ENCODE results near the gene DHRS2. TPM values are rescaled to one million over a fixed set of nuclear protein-coding genes. Genes with fewer than 3 reads are reported as not detected.

The DHRS2 gene
- total RNA-seq, 4 donors from 2014 or later = 0.21 to 2.6 (median 1.3) TPM

GRCh38 chr14:23600322-23600707 is 35.8 kb upstream of the DHRS2 start:
- no peak for DNase-seq (ENCODE audit: low spot score in 2 of 2)
- no peaks in the 10 kb centered on the region for H3K27me3 ChIP-seq
- no peaks in the 10 kb centered on the region for H3K4me1 ChIP-seq
- 73% methylated on average over 2 of the region's 2 CpGs for WGBS
- no peak for TF ChIP-seq EP300 (IDR thresholded peaks at IDR 0.05)
- no peak for TF ChIP-seq POLR2A (IDR thresholded peaks at IDR 0.05)
- TF ChIP-seq POLR2AphosphoS5 (IDR thresholded peaks at IDR 0.05) = no peak
- no peak for TF ChIP-seq CTCF (IDR thresholded peaks at IDR 0.05)
- no peak overlapping the region for H3K27ac ChIP-seq
- H3K4me3 ChIP-seq = no peak overlapping the region
- H3K9me3 ChIP-seq = no peaks in the 10 kb centered on the region
- H3K36me3 ChIP-seq = no peaks in the 10 kb centered on the region

- TF ChIP-seq CTCF (IDR thresholded peaks at IDR 0.05) (no peak), EP300 (IDR thresholded peaks at IDR 0.05) (no peak), POLR2AphosphoS5 (IDR thresholded peaks at IDR 0.05) (no peak), POLR2A (IDR thresholded peaks at IDR 0.05) (no peak)
Measured at GRCh38 chr14:23600806-23601205, 35.4 kb upstream of the DHRS2 start.

GRCh38 chr14:23601424-23601823 is 34.7 kb upstream of the DHRS2 start:
- no peaks in the 10 kb centered on the region for H3K27me3 ChIP-seq
- TF ChIP-seq CTCF (IDR thresholded peaks at IDR 0.05) = no peak
- TF ChIP-seq POLR2AphosphoS5 (IDR thresholded peaks at IDR 0.05) = no peak
- H3K4me1 ChIP-seq = no peaks in the 10 kb centered on the region
- no peaks in the 10 kb centered on the region for H3K36me3 ChIP-seq
- no peak for DNase-seq (ENCODE audit: low spot score in 2 of 2)
- no peak overlapping the region for H3K27ac ChIP-seq
- no peak overlapping the region for H3K4me3 ChIP-seq
- H3K9me3 ChIP-seq = no peaks in the 10 kb centered on the region

More at GRCh38 chr14:23600806-23601205, 35.4 kb upstream of the DHRS2 start:
- H3K27ac ChIP-seq = no peak overlapping the region
- WGBS = 94% methylated on average over 1 of the region's 1 CpG
- no peaks in the 10 kb centered on the region for H3K9me3 ChIP-seq
- H3K4me1 ChIP-seq = no peaks in the 10 kb centered on the region
- no peak for DNase-seq (ENCODE audit: low spot score in 2 of 2)
- H3K36me3 ChIP-seq = no peaks in the 10 kb centered on the region
- H3K27me3 ChIP-seq = no peaks in the 10 kb centered on the region
- H3K4me3 ChIP-seq = no peak overlapping the region

GRCh38 chr14:23601845-23602180 is 34.4 kb upstream of the DHRS2 start:
- no peaks in the 10 kb centered on the region for H3K36me3 ChIP-seq
- no peak overlapping the region for H3K27ac ChIP-seq
- H3K9me3 ChIP-seq = no peaks in the 10 kb centered on the region
- H3K4me1 ChIP-seq = no peaks in the 10 kb centered on the region
- no peak for TF ChIP-seq POLR2A (IDR thresholded peaks at IDR 0.05)
- no peak for TF ChIP-seq POLR2AphosphoS5 (IDR thresholded peaks at IDR 0.05)
- TF ChIP-seq CTCF (IDR thresholded peaks at IDR 0.05) = no peak
- 88% methylated on average over 1 of the region's 1 CpG for WGBS
- DNase-seq (ENCODE audit: low spot score in 2 of 2) = no peak
- no peaks in the 10 kb centered on the region for H3K27me3 ChIP-seq
- H3K4me3 ChIP-seq = no peak overlapping the region

GRCh38 chr14:23602181-23603095 is 33.7 kb upstream of the DHRS2 start:
- Histone ChIP-seq H3K4me3 (no peak overlapping the region), H3K9me3 (no peaks in the 10 kb centered on the region), H3K36me3 (no peaks in the 10 kb centered on the region), H3K27ac (no peak overlapping the region), H3K27me3 (no peaks in the 10 kb centered on the region), H3K4me1 (no peaks in the 10 kb centered on the region)
- WGBS = 92% methylated on average over 11 of the region's 12 CpGs
- TF ChIP-seq CTCF (IDR thresholded peaks at IDR 0.05) (no peak), POLR2A (IDR thresholded peaks at IDR 0.05) (no peak), POLR2AphosphoS5 (IDR thresholded peaks at IDR 0.05) (no peak), EP300 (IDR thresholded peaks at IDR 0.05) (no peak)
- no peak for DNase-seq (ENCODE audit: low spot score in 2 of 2)
